Fibroblast of pulmonary artery (primary cell): Measurements from ENCODE around the gene DEPDC5.

Source experiments
- DNase-seq: peaks from one replicate; pipeline ENCODE4 v3.0.0-alpha.2; 2010; ENCODE audit warnings: low read depth
- H3K4me3 ChIP-seq: replicated peaks from 2 replicates; pipeline ENCODE4 v1.5.1; 2011; ENCODE audit warnings: low read depth, mild to moderate bottlenecking, control low read depth, low read length, moderate library complexity
- TF ChIP-seq, protein P1 (sequence below): IDR thresholded peaks from 2 replicates; pipeline ENCODE4 v1.5.1; 2011; ENCODE audit warnings: mild to moderate bottlenecking, control low read depth, low read length, inconsistent platforms; ENCODE audit errors: missing control alignments

The DEPDC5 gene

GRCh38 chr22:31948002-31948401 lies 194.2 kb downstream of the DEPDC5 start:
- TF ChIP-seq, protein P1, sequence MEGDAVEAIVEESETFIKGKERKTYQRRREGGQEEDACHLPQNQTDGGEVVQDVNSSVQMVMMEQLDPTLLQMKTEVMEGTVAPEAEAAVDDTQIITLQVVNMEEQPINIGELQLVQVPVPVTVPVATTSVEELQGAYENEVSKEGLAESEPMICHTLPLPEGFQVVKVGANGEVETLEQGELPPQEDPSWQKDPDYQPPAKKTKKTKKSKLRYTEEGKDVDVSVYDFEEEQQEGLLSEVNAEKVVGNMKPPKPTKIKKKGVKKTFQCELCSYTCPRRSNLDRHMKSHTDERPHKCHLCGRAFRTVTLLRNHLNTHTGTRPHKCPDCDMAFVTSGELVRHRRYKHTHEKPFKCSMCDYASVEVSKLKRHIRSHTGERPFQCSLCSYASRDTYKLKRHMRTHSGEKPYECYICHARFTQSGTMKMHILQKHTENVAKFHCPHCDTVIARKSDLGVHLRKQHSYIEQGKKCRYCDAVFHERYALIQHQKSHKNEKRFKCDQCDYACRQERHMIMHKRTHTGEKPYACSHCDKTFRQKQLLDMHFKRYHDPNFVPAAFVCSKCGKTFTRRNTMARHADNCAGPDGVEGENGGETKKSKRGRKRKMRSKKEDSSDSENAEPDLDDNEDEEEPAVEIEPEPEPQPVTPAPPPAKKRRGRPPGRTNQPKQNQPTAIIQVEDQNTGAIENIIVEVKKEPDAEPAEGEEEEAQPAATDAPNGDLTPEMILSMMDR = no peak
- no peak overlapping the region for H3K4me3 ChIP-seq
- DNase-seq = no peak

- no peak overlapping the region for H3K4me3 ChIP-seq
- DNase-seq = no peak
- TF ChIP-seq, protein P1 = no peak
These were observed 196.4 kb downstream of the DEPDC5 start for GRCh38 chr22:31950226-31950625.

DNA sequence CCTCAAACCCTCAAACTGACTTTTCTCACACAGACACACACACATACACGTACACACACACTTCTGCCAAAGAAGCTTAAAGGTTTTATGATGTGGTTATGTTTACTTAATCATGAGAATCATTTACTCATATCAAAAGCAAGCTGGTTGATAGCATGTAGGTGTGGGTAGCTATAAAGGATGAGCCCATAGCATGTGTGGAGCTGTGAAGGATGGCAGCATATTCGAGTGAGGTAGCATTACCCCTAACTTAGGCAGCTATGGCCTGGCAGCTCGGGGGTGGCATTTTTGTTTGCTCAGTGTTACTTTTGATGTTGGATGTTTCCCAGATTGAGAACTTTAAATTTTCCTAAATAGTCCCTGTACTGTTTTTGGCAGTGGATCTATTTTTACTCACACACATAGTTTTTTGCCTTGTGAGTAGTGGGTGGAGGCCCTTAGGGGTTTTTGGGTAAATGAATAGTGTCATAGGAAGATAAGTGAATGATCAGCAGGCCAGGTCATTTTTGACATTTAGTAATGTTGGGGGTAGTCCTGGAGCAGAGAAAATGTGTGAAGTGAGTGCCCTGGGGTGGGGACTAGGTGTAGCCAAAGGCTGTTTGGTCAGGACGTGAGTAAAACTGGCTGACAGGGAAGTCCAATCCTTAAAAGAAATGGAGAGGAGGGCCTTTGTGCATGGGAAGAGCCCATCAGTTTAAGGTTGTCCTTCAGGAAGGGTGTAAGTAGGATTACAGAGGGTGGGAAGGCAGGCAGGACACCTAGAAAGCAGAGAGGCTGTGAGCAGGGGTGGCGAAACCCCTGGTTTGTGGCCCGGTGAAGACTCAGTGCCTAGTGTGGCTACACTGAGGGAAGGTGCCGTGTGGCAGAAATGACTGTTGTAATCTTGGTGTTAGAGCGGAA lies 197.6 kb downstream of the DEPDC5 start:
- TF ChIP-seq, protein P1 = no peak
- no peak overlapping the region for H3K4me3 ChIP-seq
- DNase-seq = no peak

DNA sequence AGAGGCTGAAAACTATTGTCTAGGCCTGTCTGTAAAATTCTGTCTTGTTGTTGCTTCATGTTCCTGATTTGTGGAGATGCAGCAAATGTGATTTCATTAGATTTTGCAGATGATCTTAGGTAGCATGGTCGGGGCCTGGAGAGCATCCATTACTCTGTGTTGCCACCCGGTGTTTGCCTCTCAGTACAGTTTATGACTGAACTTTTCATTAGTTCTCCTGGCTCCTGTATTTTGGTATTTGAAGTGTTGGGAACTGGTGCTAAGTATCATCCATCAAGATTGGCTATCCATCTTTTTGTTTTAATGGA lies 198.2 kb downstream of the DEPDC5 start:
- TF ChIP-seq, protein P1 = no peak
- H3K4me3 ChIP-seq = no peak overlapping the region
- DNase-seq = no peak

DNA sequence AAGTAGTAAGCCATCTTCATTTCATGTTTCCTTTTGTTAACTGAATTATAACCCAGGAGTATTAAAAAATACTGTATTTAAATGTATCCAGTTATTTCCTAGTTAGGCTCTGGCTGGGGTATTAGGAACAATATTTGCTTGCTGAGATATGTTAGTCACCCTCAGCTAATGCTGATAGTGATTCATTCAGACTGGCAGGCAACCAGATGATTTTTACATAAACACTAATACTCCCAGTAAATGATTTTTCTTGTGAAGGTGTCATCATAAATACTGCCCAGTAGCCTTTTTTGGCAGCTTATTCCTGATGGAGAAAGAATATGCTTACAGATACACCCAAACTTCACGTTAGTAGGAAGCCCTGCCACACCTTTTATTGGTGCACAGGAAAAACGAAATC lies 198.7 kb downstream of the DEPDC5 start:
- TF ChIP-seq, protein P1 = no peak
- no peak overlapping the region for H3K4me3 ChIP-seq
- peak; percentile 86 for DNase-seq

GRCh38 chr22:31953261-31953660 lies 199.4 kb downstream of the DEPDC5 start:
- no peak overlapping the region for H3K4me3 ChIP-seq
- TF ChIP-seq, protein P1 = no peak
- DNase-seq = no peak
